ENCODE results near the gene FGD2. TPM values are rescaled to one million over a fixed set of nuclear protein-coding genes. Genes with fewer than 3 reads are reported as not detected.

FGD2 gene
- total RNA-seq, 1 donor from 2014 or later, result not detected

- no peak overlapping the region for H3K4me3 Mint-ChIP-seq
Observed at GRCh38 chr6:37005827-37006567, 542 bp downstream of the FGD2 start.

GRCh38 chr6:37006793-37007339 lies 1.4 kb downstream of the FGD2 start:
- no peaks in the 10 kb centered on the region for H3K36me3 Mint-ChIP-seq (ENCODE audit: low read depth)
- no peak overlapping the region for H3K4me3 Mint-ChIP-seq

More at GRCh38 chr6:37005827-37006567, 542 bp downstream of the FGD2 start:
- Mint-ChIP-seq H3K27me3 (ENCODE audit: low read depth) (no peaks in the 10 kb centered on the region), H3K9me3 (no peaks in the 10 kb centered on the region), H3K36me3 (ENCODE audit: low read depth) (no peaks in the 10 kb centered on the region), H3K27ac (ENCODE audit: unreplicated experiment) (no peak overlapping the region), H3K4me1 (no peaks in the 10 kb centered on the region)
- TF ChIP-seq CTCF (conservative IDR thresholded peaks at IDR 0.05), result no peak
- DNase-seq (ENCODE audit: low read depth, low spot score), result no peak

GRCh38 chr6:37007340-37008043 lies 2.0 kb downstream of the FGD2 start:
- DNase-seq (ENCODE audit: low read depth, low spot score), result no peak
- Mint-ChIP-seq H3K27ac (ENCODE audit: unreplicated experiment) (no peak overlapping the region), H3K4me1 (no peaks in the 10 kb centered on the region), H3K9me3 (no peaks in the 10 kb centered on the region), H3K4me3 (no peak overlapping the region), H3K27me3 (ENCODE audit: low read depth) (no peaks in the 10 kb centered on the region), H3K36me3 (ENCODE audit: low read depth) (no peaks in the 10 kb centered on the region)
- no peak for TF ChIP-seq CTCF (conservative IDR thresholded peaks at IDR 0.05)

More at GRCh38 chr6:37006793-37007339, 1.4 kb downstream of the FGD2 start:
- DNase-seq (ENCODE audit: low read depth, low spot score), result no peak
- no peak overlapping the region for H3K27ac Mint-ChIP-seq (ENCODE audit: unreplicated experiment)
- no peaks in the 10 kb centered on the region for H3K4me1 Mint-ChIP-seq
- H3K9me3 Mint-ChIP-seq, result no peaks in the 10 kb centered on the region
- H3K27me3 Mint-ChIP-seq (ENCODE audit: low read depth), result no peaks in the 10 kb centered on the region
- TF ChIP-seq CTCF (conservative IDR thresholded peaks at IDR 0.05), result no peak

- Mint-ChIP-seq H3K27me3 (ENCODE audit: low read depth) (no peaks in the 10 kb centered on the region), H3K27ac (ENCODE audit: unreplicated experiment) (no peak overlapping the region), H3K9me3 (no peaks in the 10 kb centered on the region), H3K4me3 (no peak overlapping the region), H3K4me1 (no peaks in the 10 kb centered on the region), H3K36me3 (ENCODE audit: low read depth) (no peaks in the 10 kb centered on the region)
- DNase-seq (ENCODE audit: low read depth, low spot score), result no peak
- no peak for TF ChIP-seq CTCF (conservative IDR thresholded peaks at IDR 0.05)
Observed at GRCh38 chr6:37008484-37009465, 3.3 kb downstream of the FGD2 start.

GRCh38 chr6:37010402-37010892 lies 5.0 kb downstream of the FGD2 start:
- no peaks in the 10 kb centered on the region for H3K36me3 Mint-ChIP-seq (ENCODE audit: low read depth)
- TF ChIP-seq CTCF (conservative IDR thresholded peaks at IDR 0.05), result no peak
- H3K27me3 Mint-ChIP-seq (ENCODE audit: low read depth), result no peaks in the 10 kb centered on the region

More at GRCh38 chr6:37010402-37010892, 5.0 kb downstream of the FGD2 start:
- H3K27ac Mint-ChIP-seq (ENCODE audit: unreplicated experiment), result no peak overlapping the region
- H3K4me1 Mint-ChIP-seq, result no peaks in the 10 kb centered on the region
- DNase-seq (ENCODE audit: low read depth, low spot score), result no peak
- no peak overlapping the region for H3K4me3 Mint-ChIP-seq
- H3K9me3 Mint-ChIP-seq, result no peaks in the 10 kb centered on the region

All from neural crest cell (in vitro differentiated cells).